ENCODE measurements around the gene HLA-B.
"Not testable (repeated sequence)": the region's sequence is repeated elsewhere in the genome, so short reads cannot be mapped to it uniquely, and the experiment has no call there.

HLA-B gene

DNA sequence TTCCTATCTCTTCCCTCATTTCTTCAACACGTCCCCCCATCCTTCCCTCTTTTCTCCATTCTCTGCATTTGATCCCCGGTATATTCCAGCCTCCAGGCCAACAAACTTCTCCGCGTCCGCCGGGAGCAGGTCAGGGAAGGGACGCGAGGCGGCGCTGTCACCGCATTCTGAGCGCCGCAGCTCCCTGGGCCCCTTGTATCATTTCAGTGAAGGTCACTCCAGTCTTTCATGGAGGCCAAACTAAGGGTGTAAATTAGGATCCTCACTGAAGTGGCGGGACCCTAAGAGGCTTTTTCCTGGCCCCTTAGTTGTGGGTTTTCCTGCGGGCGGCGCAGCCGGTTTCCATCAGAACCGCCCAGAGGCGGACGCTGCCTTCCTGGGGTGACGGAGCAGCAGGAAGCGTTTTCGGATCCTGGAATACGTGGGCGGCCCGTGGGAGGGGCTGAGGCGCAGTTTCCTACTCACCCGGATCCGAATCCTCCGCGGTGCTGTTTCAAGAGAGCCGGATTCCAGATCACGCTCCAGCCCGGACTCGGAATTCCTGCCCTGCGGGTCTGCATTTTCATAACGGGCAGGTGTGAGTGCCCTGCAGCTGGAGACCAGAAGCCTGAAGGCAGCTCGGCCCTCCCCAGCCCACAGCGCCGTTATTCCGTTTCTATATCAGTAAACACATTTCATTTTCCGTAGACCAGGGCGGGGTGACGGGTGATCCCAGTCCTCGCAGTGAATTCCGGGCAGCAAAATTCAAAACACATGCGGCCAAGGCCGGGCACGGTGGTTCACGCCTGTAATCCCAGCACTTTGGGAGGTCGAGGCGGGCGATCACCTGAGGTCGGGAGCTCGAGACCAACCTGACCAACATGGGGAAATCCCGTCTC is 42.8 kb upstream of the HLA-B start:
- Histone ChIP-seq H3K4me3 (ENCODE audit: low read length) (peak overlapping the region; percentile 81), H3K79me2 (ENCODE audit: low read length) (no peaks in the 10 kb centered on the region)

GRCh38 chr6:31397901-31398525 is 41.0 kb upstream of the HLA-B start:
- Histone ChIP-seq H2AFZ (ENCODE audit: low read depth, low read length) (no peak overlapping the region), H4K20me1 (ENCODE audit: insufficient read depth, low read length) (no peaks in the 10 kb centered on the region), H3K4me2 (ENCODE audit: low read length) (no peak overlapping the region), H3K9ac (ENCODE audit: low read length) (no peak overlapping the region), H3K27ac (ENCODE audit: low read length) (no peak overlapping the region), H3K79me2 (ENCODE audit: low read length) (no peaks in the 10 kb centered on the region), H3K4me3 (ENCODE audit: low read length) (no peak overlapping the region), H3K4me1 (ENCODE audit: low read length) (no peaks in the 10 kb centered on the region), H3K36me3 (replicated peaks; ENCODE audit: low read depth, low read length) (no peaks in the 10 kb centered on the region), H3K27me3 (ENCODE audit: low read depth, low read length) (peaks cover 8% of the 10 kb centered on the region; the same call in 1 of the 2 replicates), H3K9me3 (ENCODE audit: insufficient read depth, low read length) (no peaks in the 10 kb centered on the region)
- TF ChIP-seq EZH2phosphoT487 (IDR thresholded peaks at IDR 0.05; ENCODE audit: low read depth), result no peak
- TF ChIP-seq CTCF (IDR thresholded peaks at IDR 0.05; ENCODE audit: low read depth, low read length), result no peak

More for the DNA sequence above, 42.8 kb upstream of the HLA-B start:
- no peaks in the 10 kb centered on the region for H3K9me3 ChIP-seq (ENCODE audit: insufficient read depth, low read length)
- H3K36me3 ChIP-seq (replicated peaks; ENCODE audit: low read depth, low read length), result no peaks in the 10 kb centered on the region
- peak overlapping the region; percentile 61 for H3K9ac ChIP-seq (ENCODE audit: low read length)
- TF ChIP-seq CTCF (IDR thresholded peaks at IDR 0.05; ENCODE audit: low read depth, low read length), result peak; percentile 48
- no peak for TF ChIP-seq EZH2phosphoT487 (IDR thresholded peaks at IDR 0.05; ENCODE audit: low read depth)
- no peaks in the 10 kb centered on the region for H4K20me1 ChIP-seq (ENCODE audit: insufficient read depth, low read length)
- H3K27ac ChIP-seq (ENCODE audit: low read length), result no peak overlapping the region
- H3K4me2 ChIP-seq (ENCODE audit: low read length), result peak overlapping the region; percentile 49
- H2AFZ ChIP-seq (ENCODE audit: low read depth, low read length), result no peak overlapping the region; the same call in 1 of the 2 replicates
- no peaks in the 10 kb centered on the region for H3K4me1 ChIP-seq (ENCODE audit: low read length)
- peaks cover 14% of the 10 kb centered on the region; the same call in 1 of the 2 replicates for H3K27me3 ChIP-seq (ENCODE audit: low read depth, low read length)

- not testable (repeated sequence) for H3K9ac ChIP-seq (ENCODE audit: low read length); H4K20me1 ChIP-seq (ENCODE audit: insufficient read depth, low read length); H2AFZ ChIP-seq (ENCODE audit: low read depth, low read length); H3K4me1 ChIP-seq (ENCODE audit: low read length); H3K9me3 ChIP-seq (ENCODE audit: insufficient read depth, low read length); H3K36me3 ChIP-seq (replicated peaks; ENCODE audit: low read depth, low read length); H3K79me2 ChIP-seq (ENCODE audit: low read length); H3K4me3 ChIP-seq (ENCODE audit: low read length); H3K27ac ChIP-seq (ENCODE audit: low read length); H3K27me3 ChIP-seq (ENCODE audit: low read depth, low read length)
- peak overlapping the region; percentile 33 for H3K4me2 ChIP-seq (ENCODE audit: low read length)
Observed at GRCh38 chr6:31397153-31397499, 40.1 kb upstream of the HLA-B start.

- H2AFZ ChIP-seq (ENCODE audit: low read depth, low read length), result no peak overlapping the region
Observed at GRCh38 chr6:31396422-31397152, 39.6 kb upstream of the HLA-B start.

More at GRCh38 chr6:31396422-31397152, 39.6 kb upstream of the HLA-B start:
- Histone ChIP-seq H3K27me3 (ENCODE audit: low read depth, low read length) (no peaks in the 10 kb centered on the region), H3K4me3 (ENCODE audit: low read length) (no peak overlapping the region), H3K4me2 (ENCODE audit: low read length) (peak overlapping the region; percentile 33; the same call in 1 of the 2 replicates), H3K9me3 (ENCODE audit: insufficient read depth, low read length) (no peaks in the 10 kb centered on the region), H3K79me2 (ENCODE audit: low read length) (no peaks in the 10 kb centered on the region), H3K27ac (ENCODE audit: low read length) (no peak overlapping the region), H4K20me1 (ENCODE audit: insufficient read depth, low read length) (no peaks in the 10 kb centered on the region), H3K9ac (ENCODE audit: low read length) (no peak overlapping the region), H3K4me1 (ENCODE audit: low read length) (no peaks in the 10 kb centered on the region), H3K36me3 (replicated peaks; ENCODE audit: low read depth, low read length) (no peaks in the 10 kb centered on the region)
- TF ChIP-seq EZH2phosphoT487 (IDR thresholded peaks at IDR 0.05; ENCODE audit: low read depth) (no peak), CTCF (IDR thresholded peaks at IDR 0.05; ENCODE audit: low read depth, low read length) (peak; percentile 62)

All from OCI-LY3 (cell line).